Hypothalamus (tissue), 51 donors: ENCODE data around the gene ETHE1.

ENCODE experiments used
- DNase-seq, 51 donors: peaks; one replicate each; lab custom pipeline; 2025; lab: John Stamatoyannopoulos, UW

Gene ETHE1, protein sequence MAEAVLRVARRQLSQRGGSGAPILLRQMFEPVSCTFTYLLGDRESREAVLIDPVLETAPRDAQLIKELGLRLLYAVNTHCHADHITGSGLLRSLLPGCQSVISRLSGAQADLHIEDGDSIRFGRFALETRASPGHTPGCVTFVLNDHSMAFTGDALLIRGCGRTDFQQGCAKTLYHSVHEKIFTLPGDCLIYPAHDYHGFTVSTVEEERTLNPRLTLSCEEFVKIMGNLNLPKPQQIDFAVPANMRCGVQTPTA

DNA sequence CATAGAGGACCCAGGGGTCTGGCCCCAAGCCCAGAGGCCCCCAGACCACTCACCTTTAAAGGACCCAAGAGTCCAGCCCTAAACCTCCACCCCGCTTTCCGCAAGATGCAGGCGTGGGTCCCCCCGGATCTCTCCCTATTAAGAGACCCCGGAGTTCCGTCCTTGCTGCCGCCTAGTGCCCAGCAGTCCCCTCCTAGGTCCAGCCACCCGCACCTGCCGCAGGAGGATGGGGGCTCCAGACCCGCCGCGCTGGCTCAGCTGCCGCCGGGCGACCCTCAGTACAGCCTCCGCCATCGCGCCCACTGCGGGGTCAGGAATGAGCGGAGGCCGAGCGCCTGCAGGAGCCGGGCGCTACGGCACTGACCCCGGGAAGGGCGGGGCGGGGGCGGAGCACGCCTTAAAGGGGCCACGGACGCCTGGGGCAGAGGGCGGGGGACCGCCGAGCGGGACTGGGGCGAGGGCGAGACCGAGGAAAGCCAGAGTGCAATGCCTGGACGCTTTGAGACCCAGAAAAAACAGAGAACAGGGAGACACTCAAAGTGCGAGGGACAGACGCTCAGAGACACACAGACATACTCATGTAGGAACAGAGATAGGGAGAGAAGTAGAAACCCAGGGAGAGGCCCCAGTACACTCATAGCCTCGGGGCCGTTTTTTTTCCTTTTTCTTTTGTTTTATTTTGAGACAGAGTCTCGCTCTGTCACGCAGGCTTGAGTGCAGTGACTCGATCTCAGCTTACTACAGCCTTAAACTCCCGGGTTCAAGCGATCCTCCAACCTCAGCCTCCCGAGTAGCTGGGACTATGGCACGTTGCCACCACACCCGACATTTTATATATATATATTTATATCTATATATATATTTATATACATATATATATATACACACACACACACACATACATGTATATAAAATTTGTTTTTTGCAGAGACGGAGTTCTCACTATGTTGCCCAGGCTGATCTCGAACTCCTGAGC lies at the start of gene ETHE1:
Gene ETHE1 (minus strand): TSS at position 318 of the 976 bp plus-strand sequence. CDS start 24 bp downstream, at position 294.
- DNase-seq: peak in 50 of 51 donors; percentile 20 to 86 (median 63)

- peak in 4 of 51 donors; percentile 31 to 56 (median 38) for DNase-seq
These were observed 49.2 kb upstream of the ETHE1 start for GRCh38 chr19:43575955-43576878.

- DNase-seq: peak; percentile 32 to 98 (median 94)
These were observed 48.4 kb upstream of the ETHE1 start, which contains the start of the genes PINLYP and XRCC1 for GRCh38 chr19:43575156-43575950. TSS of gene PINLYP (plus strand) at chr19:43575801. CDS start at chr19:43577192, 1,391 bp downstream. TSS of gene XRCC1 (minus strand) at chr19:43575527. CDS start at chr19:43575458, 69 bp downstream.

DNA sequence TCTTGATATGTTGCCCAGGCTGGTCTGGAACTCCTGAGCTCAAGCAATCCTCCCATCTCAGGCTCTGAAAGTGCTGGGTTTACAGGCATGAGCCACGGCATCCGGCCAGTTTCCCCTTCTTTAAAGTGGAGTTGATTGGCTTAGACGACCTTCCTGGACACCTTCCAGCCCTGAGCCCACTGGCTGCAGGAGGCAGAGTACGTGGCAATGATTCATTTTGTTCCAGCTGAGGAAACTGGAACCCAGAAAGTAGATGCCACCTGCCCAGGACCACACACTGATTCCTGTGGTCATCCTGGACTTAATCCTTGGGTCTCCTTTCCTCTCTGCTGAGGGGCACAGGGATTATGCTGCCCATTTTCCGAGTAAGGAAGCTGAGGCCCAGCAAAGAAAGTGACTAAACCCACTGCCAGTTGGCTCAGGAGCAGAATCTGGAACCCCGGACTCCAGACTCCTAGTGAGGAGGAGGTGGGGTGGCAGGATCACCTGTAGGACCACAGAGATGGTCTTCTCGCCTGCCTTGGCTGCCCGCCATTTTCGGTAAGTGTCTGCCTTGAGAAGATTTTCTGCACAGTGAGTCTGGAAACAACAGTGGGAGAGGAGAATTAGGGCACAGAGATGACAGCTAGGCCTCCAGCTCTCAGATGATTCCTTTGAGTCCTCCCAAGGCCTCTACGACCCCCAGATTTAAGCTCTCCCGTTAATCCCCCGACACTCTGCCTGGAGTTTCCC lies 47.6 kb upstream of the ETHE1 start:
- peak in 4 of 51 donors; percentile 4 to 19 (median 12) for DNase-seq

GRCh38 chr19:43572171-43572588 lies 45.2 kb upstream of the ETHE1 start:
- no peak for DNase-seq

GRCh38 chr19:43570174-43570791 lies 43.3 kb upstream of the ETHE1 start:
- DNase-seq: no peak

GRCh38 chr19:43569657-43570056 lies 42.7 kb upstream of the ETHE1 start:
- DNase-seq: no peak

DNA sequence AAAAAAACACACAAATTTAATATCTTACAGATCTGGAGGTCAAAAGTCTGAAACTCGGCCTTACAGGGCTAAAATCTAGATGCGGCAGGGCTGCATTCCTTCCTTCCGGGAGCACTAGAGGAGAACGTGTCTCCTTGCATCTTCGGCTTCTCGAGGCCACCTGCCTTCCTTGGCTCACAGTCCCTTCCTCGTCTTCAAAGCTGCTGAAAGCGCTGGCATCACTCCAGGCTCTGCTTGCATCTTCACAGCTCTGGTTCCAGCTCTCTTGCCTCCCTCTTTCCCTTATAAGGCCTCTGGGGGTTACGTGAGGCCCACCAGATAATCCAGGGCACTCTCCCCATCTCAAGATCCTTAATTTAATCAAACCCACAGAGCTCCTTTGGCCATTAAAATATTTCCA lies 37.8 kb upstream of the ETHE1 start:
- peak in 2 of 51 donors; percentile 6 to 9 for DNase-seq

DNA sequence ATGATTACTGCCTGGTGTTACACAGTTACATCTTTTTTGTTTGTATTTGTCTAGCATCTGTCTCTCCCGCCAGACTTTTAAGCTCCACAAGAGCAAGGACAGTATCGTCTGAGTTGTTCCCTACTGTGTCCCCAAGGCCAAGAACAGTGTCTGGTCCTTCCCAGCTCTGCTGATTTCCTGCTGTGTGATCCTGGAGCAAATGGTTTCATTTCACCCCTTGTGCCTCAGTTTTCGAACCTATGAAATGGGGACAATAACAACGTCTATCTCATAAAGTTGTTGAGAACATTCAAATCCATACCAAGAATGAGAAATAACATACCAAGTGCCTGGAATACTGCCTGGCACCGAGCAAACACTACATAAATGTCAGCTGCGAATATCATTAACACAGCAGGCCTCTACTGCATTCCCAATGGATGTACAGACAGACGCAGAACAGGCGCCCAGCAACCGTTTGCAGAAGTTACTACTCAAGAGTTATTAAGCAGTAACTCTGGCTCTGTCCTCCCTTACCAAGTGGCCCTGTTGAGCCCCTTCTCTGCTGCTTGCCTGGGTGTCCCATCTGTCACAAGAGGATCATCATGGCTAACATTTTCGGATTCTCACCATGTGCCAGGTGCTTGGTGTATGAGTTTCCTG lies 36.9 kb upstream of the ETHE1 start:
- no peak for DNase-seq

- peak in 45 of 51 donors; percentile 6 to 73 (median 42) for DNase-seq
These were observed 35.8 kb upstream of the ETHE1 start for GRCh38 chr19:43562698-43563241.

- DNase-seq: no peak
These were observed 35.3 kb upstream of the ETHE1 start for GRCh38 chr19:43562226-43562697.

DNA sequence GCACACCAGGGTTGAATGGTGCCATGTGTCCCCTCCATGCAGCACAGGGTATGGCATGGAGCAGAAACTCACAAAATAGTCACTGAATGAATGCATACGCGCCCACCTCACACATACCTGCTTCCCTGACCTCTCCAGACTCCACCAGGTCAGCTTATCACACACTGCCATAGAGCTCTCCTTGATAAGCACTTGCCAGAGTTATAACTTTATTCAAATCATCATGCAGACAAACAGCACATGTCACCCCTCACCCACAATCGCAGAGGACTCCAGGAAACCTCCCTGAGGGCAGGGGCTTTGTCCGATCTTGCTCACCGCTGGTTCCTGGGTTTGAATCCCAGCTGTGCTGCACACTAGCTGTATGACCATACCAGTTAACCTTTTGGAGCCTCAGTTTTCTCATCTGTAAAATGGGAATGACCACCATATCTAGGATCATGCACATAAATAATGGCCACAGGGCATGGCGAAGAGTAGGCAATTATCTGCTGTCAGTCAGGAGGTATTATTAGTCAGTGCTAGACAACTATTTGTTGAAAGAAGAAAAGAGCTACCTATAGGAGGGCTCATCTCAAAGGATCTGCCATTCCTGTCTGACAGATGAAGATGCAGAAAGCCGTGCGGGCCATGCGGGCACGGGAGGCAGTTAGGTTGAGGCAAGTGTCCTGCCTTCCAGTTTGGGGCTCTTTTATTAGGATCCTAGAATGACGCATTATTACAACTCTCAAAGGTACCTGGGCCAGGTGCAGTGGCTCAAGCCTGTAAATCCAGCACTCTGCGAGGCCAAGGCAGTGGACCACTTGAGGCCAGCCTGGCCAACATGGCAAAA lies 34.4 kb upstream of the ETHE1 start:
- DNase-seq: no peak

- no peak for DNase-seq
These were observed 33.7 kb upstream of the ETHE1 start for GRCh38 chr19:43560687-43561086.

GRCh38 chr19:43555185-43555770 lies 28.3 kb upstream of the ETHE1 start:
- peak in 47 of 51 donors; percentile 3 to 81 (median 49) for DNase-seq

GRCh38 chr19:43554317-43554895 lies 27.4 kb upstream of the ETHE1 start:
- DNase-seq: no peak

DNA sequence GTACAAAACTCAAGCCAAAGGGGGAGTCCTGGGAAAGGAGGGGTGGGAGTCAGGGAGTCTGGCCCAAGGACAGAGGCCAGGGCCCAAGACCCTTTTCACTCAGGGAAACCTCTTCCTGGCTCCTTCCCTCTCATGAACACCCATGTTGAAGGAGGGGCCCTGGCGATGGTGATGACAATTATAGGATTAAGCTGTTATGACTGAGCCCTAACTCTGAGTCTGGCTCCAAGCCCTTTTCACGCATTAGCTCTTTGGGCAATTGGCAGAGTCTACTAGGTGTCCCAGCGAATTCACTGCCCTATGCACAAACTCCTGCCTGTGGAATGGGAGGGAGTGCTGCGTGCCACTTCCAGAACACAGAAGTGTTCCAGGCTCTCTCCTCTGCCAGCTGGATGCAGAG lies 26.7 kb upstream of the ETHE1 start:
- DNase-seq: no peak
